Smooth muscle cell (in vitro differentiated cells): ENCODE data around the gene ZNF142. TPM values are rescaled to one million over a fixed set of nuclear protein-coding genes. Genes with fewer than 3 reads are reported as not detected.

Source experiments
- DNase-seq: peaks from one replicate; lab custom pipeline; 2025; ENCODE audit not compliant: unreplicated experiment; lab: John Stamatoyannopoulos, UW
- H2AFZ ChIP-seq: fragments of 200-600 bp; sonication (generic); 2 replicates; pipeline ENCODE4 v1.6.0; 2016; ENCODE audit warnings: antibody characterized with exemption, low read depth, mild to moderate bottlenecking
- H3F3A ChIP-seq: fragments of 200-600 bp; sonication (generic); 2 replicates; pipeline ENCODE4 v1.6.0; 2017; ENCODE audit warnings: antibody characterized with exemption, low read depth
- H3K27ac ChIP-seq: fragments of 200-600 bp; sonication (generic); 2 replicates; pipeline ENCODE4 v1.5.1; 2016; ENCODE audit warnings: low read depth, mild to moderate bottlenecking
- H3K27me3 ChIP-seq: fragments of 200-600 bp; sonication (generic); 2 replicates; pipeline ENCODE4 v1.6.1; 2016; ENCODE audit warnings: low read depth, mild to moderate bottlenecking
- H3K36me3 ChIP-seq: fragments of 200-600 bp; sonication (generic); 2 replicates; pipeline ENCODE4 v1.5.1; 2016; ENCODE audit warnings: low read depth
- H3K4me1 ChIP-seq: fragments of 200-600 bp; sonication (generic); 2 replicates; pipeline ENCODE4 v1.5.1; 2016; ENCODE audit warnings: low read depth
- H3K4me2 ChIP-seq: fragments of 200-600 bp; sonication (generic); 2 replicates; pipeline ENCODE4 v1.6.0; 2016; ENCODE audit warnings: mild to moderate bottlenecking
- H3K4me3 ChIP-seq: fragments of 200-600 bp; sonication (generic); 2 replicates; pipeline ENCODE4 v1.5.1; 2016; ENCODE audit warnings: mild to moderate bottlenecking
- H3K79me2 ChIP-seq: fragments of 200-600 bp; sonication (generic); 2 replicates; pipeline ENCODE4 v1.6.0; 2016; ENCODE audit warnings: low read depth, mild to moderate bottlenecking
- H3K9ac ChIP-seq: fragments of 200-600 bp; sonication (generic); 2 replicates; pipeline ENCODE4 v1.6.0; 2016; ENCODE audit warnings: low read depth
- H3K9me3 ChIP-seq: fragments of 200-600 bp; sonication (generic); replicated peaks from 2 replicates; pipeline ENCODE4 v1.5.1; 2016; ENCODE audit warnings: low read depth
- H4K20me1 ChIP-seq: fragments of 200-600 bp; sonication (generic); 2 replicates; pipeline ENCODE4 v1.6.0; 2016; ENCODE audit warnings: low read depth
- CTCF ChIP-seq: fragments of 200-600 bp; sonication (generic); IDR thresholded peaks from 2 replicates; pipeline ENCODE4 v1.5.1; 2017; ENCODE audit warnings: borderline replicate concordance, mild to moderate bottlenecking, antibody characterized with exemption; ENCODE audit not compliant: insufficient read depth, poor library complexity, severe bottlenecking
- WGBS: methylation state at CpG from one replicate; pipeline ENCODE4 v1.1.7; 2016; ENCODE audit warnings: low lambda C conversion rate; 5-methylcytosine and 5-hydroxymethylcytosine counted together
- polyA plus RNA-seq: library from polyadenylated mRNA; unstranded; fragments of >200 nt; fragmentation: Nextera tagmentation; extraction: Ambion mirVana; gene quantifications from 2 replicates; pipeline ENCODE4 v1.2.1, GENCODE V29; 2016
- total RNA-seq: library from RNA; depleted of rRNA; stranded (reverse); fragments of >200 nt; gene quantifications from 2 replicates; pipeline ENCODE4 v1.2.3, GENCODE V29; 2014

Gene ZNF142
- total and polyA plus RNA-seq, 2 experiments from 2014 or later: 5.8 to 7.3 TPM

- no peaks in the 10 kb centered on the region for H3K9me3 ChIP-seq
- TF ChIP-seq CTCF: no peak
- H2AFZ ChIP-seq: no peak overlapping the region
- H3K4me2 ChIP-seq: no peak overlapping the region
- no peaks in the 10 kb centered on the region for H3K4me1 ChIP-seq
- H4K20me1 ChIP-seq: no peaks in the 10 kb centered on the region
- no peaks in the 10 kb centered on the region for H3K79me2 ChIP-seq
- H3F3A ChIP-seq: no peaks in the 10 kb centered on the region
- no peak for DNase-seq
- 81% methylated on average over 7 of the region's 7 CpGs for WGBS
- H3K27me3 ChIP-seq: no peaks in the 10 kb centered on the region
- H3K9ac ChIP-seq: no peak overlapping the region
- H3K27ac ChIP-seq: no peak overlapping the region
- H3K4me3 ChIP-seq: no peak overlapping the region
- no peaks in the 10 kb centered on the region for H3K36me3 ChIP-seq
These were observed 38.4 kb downstream of the ZNF142 start for GRCh38 chr2:218621007-218621406.

GRCh38 chr2:218618102-218618860, 41.1 kb downstream of the ZNF142 start:
- Histone ChIP-seq H3K36me3 (no peaks in the 10 kb centered on the region), H3K9me3 (no peaks in the 10 kb centered on the region), H4K20me1 (no peaks in the 10 kb centered on the region), H3K27ac (no peak overlapping the region), H3K4me1 (no peaks in the 10 kb centered on the region), H3K79me2 (no peaks in the 10 kb centered on the region), H3K4me2 (no peak overlapping the region), H3F3A (no peaks in the 10 kb centered on the region), H3K27me3 (no peaks in the 10 kb centered on the region), H3K4me3 (no peak overlapping the region), H2AFZ (no peak overlapping the region), H3K9ac (no peak overlapping the region)
- TF ChIP-seq CTCF: no peak
- WGBS: 89% methylated on average over 9 of the region's 9 CpGs
- DNase-seq: no peak

- Histone ChIP-seq H3F3A (no peaks in the 10 kb centered on the region), H2AFZ (no peak overlapping the region), H3K4me2 (no peak overlapping the region), H3K4me1 (no peaks in the 10 kb centered on the region), H3K27ac (no peak overlapping the region), H3K9ac (no peak overlapping the region), H3K9me3 (no peaks in the 10 kb centered on the region), H3K36me3 (no peaks in the 10 kb centered on the region), H4K20me1 (no peaks in the 10 kb centered on the region), H3K27me3 (peaks cover 5% of the 10 kb centered on the region), H3K4me3 (no peak overlapping the region), H3K79me2 (no peaks in the 10 kb centered on the region)
- 93% methylated on average over 6 of the region's 6 CpGs for whole genome bisulfite sequencing
- TF ChIP-seq CTCF: no peak
- DNase-seq: no peak
These were observed 43.5 kb downstream of the ZNF142 start for GRCh38 chr2:218615868-218616315.
